HepG2 (cell line): ENCODE data around the gene CERS6. TPM values are rescaled to one million over a fixed set of nuclear protein-coding genes. Genes with fewer than 3 reads are reported as not detected.

Experiments used
- ATAC-seq: fragments of 200-7000 bp; cut with Tn5 transposase; 3 replicates; pipeline ENCODE4 v1.9.1; 2020; ENCODE audit warnings: mild to moderate bottlenecking, moderate library complexity
- BruUV-seq: library from RNA; stranded (reverse); fragments of 400-500 nt; replicated peaks from 2 replicates; lab custom pipeline; 2021; lab: Mats Ljungman, UMichigan
- CTCF ChIA-PET: fragments of 300-600 bp; formaldehyde crosslinking; extraction: SDS; loops from one replicate; lab custom pipeline; 2021; ENCODE audit warnings: low total read pairs, inconsistent platforms, low intra/inter-chr PET ratio; lab: Yijun Ruan, JAX
- POLR2A ChIA-PET: fragments of 350-600 bp; sonication (Branson Sonifier 250); formaldehyde crosslinking; loops from one replicate; lab custom pipeline; 2020; ENCODE audit warnings: antibody characterized with exemption, inconsistent platforms; lab: Yijun Ruan, JAX
- DNase-seq: peaks from one replicate; pipeline ENCODE4 v3.0.0-alpha.2; 2015; ENCODE audit warnings: low spot score
- FAIRE-seq: peaks from 3 replicates; lab custom pipeline; 2011; peaks lifted over from hg19 to GRCh38; lab: Jason Lieb, UNC
- H2AFZ ChIP-seq: one replicate; pipeline ENCODE4 v1.6.1; 2011; ENCODE audit warnings: low read length, inconsistent platforms
- H3K27ac ChIP-seq: fragments of 300-600 bp; 3 replicates; pipeline ENCODE4 v1.8.0; 2011; ENCODE audit warnings: mixed run types, mild to moderate bottlenecking, mixed read lengths, low read length, inconsistent platforms; ENCODE audit not compliant: insufficient read depth; ENCODE audit errors: extremely low read length
- H3K27me3 ChIP-seq, 2 experiments: fragments of 200-600 bp in 1 of 2; 2 replicates in 1 of 2; 3 replicates in 1 of 2; pipeline versions ENCODE4 v1.6.0 to v1.8.0; 2011; ENCODE audit warnings: low read length in 2 of 2, mild to moderate bottlenecking in 2 of 2, moderate library complexity in 2 of 2, inconsistent platforms in 1 of 2; ENCODE audit not compliant: insufficient read depth in 2 of 2, control insufficient read depth in 1 of 2
- H3K36me3 ChIP-seq, 2 experiments: fragments of 200-600 bp in 1 of 2; replicated peaks in 1 of 2; 2 replicates in 1 of 2; 3 replicates in 1 of 2; pipeline versions ENCODE4 v1.5.1 to v1.8.0; 2011; ENCODE audit warnings: low read length in 2 of 2, inconsistent platforms in 1 of 2; ENCODE audit not compliant: insufficient read depth in 2 of 2, control insufficient read depth in 1 of 2
- H3K4me1 ChIP-seq: 2 replicates; pipeline ENCODE4 v1.5.1; 2012; ENCODE audit warnings: low read length, inconsistent platforms; ENCODE audit not compliant: insufficient read depth
- H3K4me2 ChIP-seq: 2 replicates; pipeline ENCODE4 v1.6.0; 2011; ENCODE audit warnings: low read depth, low read length, inconsistent platforms
- H3K4me3 ChIP-seq, 3 experiments: fragments of 200-600 bp in 1 of 3; sonication (generic), shearing (Covaris generic) in 1 of 3; replicated peaks in 1 of 3; 2 replicates each; pipeline ENCODE4 v1.5.1; 2011 to 2016; ENCODE audit warnings: low read length in 3 of 3, inconsistent platforms in 2 of 3, low read depth in 2 of 3, mild to moderate bottlenecking in 2 of 3, control low read depth in 1 of 3, mixed read lengths in 1 of 3; ENCODE audit not compliant: insufficient read depth in 1 of 3
- H3K79me2 ChIP-seq: one replicate; pipeline ENCODE4 v1.6.1; 2011; ENCODE audit warnings: low read length, inconsistent platforms; ENCODE audit not compliant: insufficient read depth
- H3K9ac ChIP-seq: 2 replicates; pipeline ENCODE4 v1.6.0; 2011; ENCODE audit warnings: mild to moderate bottlenecking, low read depth, low read length, inconsistent platforms; ENCODE audit not compliant: insufficient read depth
- H3K9me3 ChIP-seq: 2 replicates; pipeline ENCODE4 v1.5.1; 2012; ENCODE audit warnings: mild to moderate bottlenecking, low read length
- H4K20me1 ChIP-seq: 2 replicates; pipeline ENCODE4 v1.6.0; 2011; ENCODE audit warnings: inconsistent platforms, mild to moderate bottlenecking, low read length, moderate library complexity; ENCODE audit not compliant: insufficient read depth
- ATF7 ChIP-seq, 2 experiments: fragments of 450-650 bp in 1 of 2; sonication (generic) in 1 of 2; formaldehyde crosslinking in 1 of 2; IDR thresholded peaks; 2 replicates each; pipeline versions ENCODE4 v1.4.0 to v1.6.1; 2016 to 2020; ENCODE audit warnings: antibody characterized with exemption in 1 of 2, mild to moderate bottlenecking in 1 of 2, missing genetic modification reagents in 1 of 2
- ATF7-NPFF ChIP-seq: sonication (generic); formaldehyde crosslinking; IDR thresholded peaks from 2 replicates; pipeline ENCODE4 v1.8.1; 2023; ENCODE audit warnings: mild to moderate bottlenecking, low read depth, missing genetic modification reagents, moderate library complexity
- HOXA3 ChIP-seq: sonication (generic); formaldehyde crosslinking; IDR thresholded peaks from 2 replicates; pipeline ENCODE4 v1.5.0; 2020; ENCODE audit warnings: missing genetic modification reagents
- KLF15 ChIP-seq: sonication (generic); formaldehyde crosslinking; IDR thresholded peaks from 2 replicates; pipeline ENCODE4 v1.8.1; 2023; ENCODE audit warnings: borderline replicate concordance, mild to moderate bottlenecking, inconsistent platforms, missing genetic modification reagents, mixed read lengths
- KLF9 ChIP-seq: IDR thresholded peaks from 2 replicates; pipeline ENCODE4 v1.6.1; 2016; ENCODE audit warnings: low read depth
- KMT2B ChIP-seq: IDR thresholded peaks from 2 replicates; pipeline ENCODE4 v1.6.1; 2016; ENCODE audit warnings: missing genetic modification reagents, missing compliant biosample characterization
- MBNL3 ChIP-seq: fragments of 250-450 bp; sonication (Bioruptor Pico); conservative IDR thresholded peaks from 2 replicates; pipeline ENCODE4 v1.8.0; 2022; ENCODE audit warnings: mild to moderate bottlenecking, inconsistent platforms
- MYC ChIP-seq: sonication (generic); formaldehyde crosslinking; IDR thresholded peaks from 2 replicates; pipeline ENCODE4 v1.9.0; 2021; ENCODE audit warnings: missing genetic modification reagents, borderline replicate concordance
- RAD21 ChIP-seq: fragments of 450-650 bp; formaldehyde crosslinking; IDR thresholded peaks from 2 replicates; pipeline ENCODE4 v1.5.0; 2020; ENCODE audit warnings: mild to moderate bottlenecking
- RBM22 ChIP-seq: fragments of 200-400 bp; formaldehyde crosslinking; optimal IDR thresholded peaks from 2 replicates; pipeline ENCODE3; 2017; ENCODE audit warnings: mild to moderate bottlenecking, low read length, moderate library complexity
- RXRA ChIP-seq: sonication (generic); formaldehyde crosslinking; IDR thresholded peaks from 2 replicates; pipeline ENCODE4 v1.5.1; 2020; ENCODE audit warnings: missing genetic modification reagents
- SKIL ChIP-seq: sonication (generic); formaldehyde crosslinking; IDR thresholded peaks from 2 replicates; pipeline ENCODE4 v1.8.0; 2022; ENCODE audit warnings: missing genetic modification reagents, mild to moderate bottlenecking, moderate library complexity, borderline replicate concordance
- SMC3 ChIP-seq: IDR thresholded peaks from 2 replicates; pipeline ENCODE4 v1.6.1; 2011; ENCODE audit warnings: low read length, improper control_type of control experiment
- SPEN ChIP-seq: sonication (generic); formaldehyde crosslinking; IDR thresholded peaks from 2 replicates; pipeline ENCODE4 v1.5.1; 2020; ENCODE audit warnings: low read depth, mild to moderate bottlenecking, missing genetic modification reagents
- XRCC5 ChIP-seq: fragments of 200-400 bp; formaldehyde crosslinking; optimal IDR thresholded peaks from 2 replicates; pipeline ENCODE3; 2017; ENCODE audit warnings: mild to moderate bottlenecking, low read length
- YEATS2 ChIP-seq: sonication (generic); formaldehyde crosslinking; IDR thresholded peaks from 2 replicates; pipeline ENCODE4 v1.4.0; 2020; ENCODE audit warnings: missing genetic modification reagents, borderline replicate concordance
- ZNF564 ChIP-seq: sonication (generic); formaldehyde crosslinking; IDR thresholded peaks from 2 replicates; pipeline ENCODE4 v1.8.1; 2023; ENCODE audit warnings: mild to moderate bottlenecking, missing genetic modification reagents
- ZNF589 ChIP-seq: sonication (generic); formaldehyde crosslinking; conservative IDR thresholded peaks from 2 replicates; pipeline ENCODE4 v1.8.0; 2022; ENCODE audit warnings: mild to moderate bottlenecking, moderate library complexity, missing genetic modification reagents
- ZNF724P ChIP-seq: sonication (generic); formaldehyde crosslinking; IDR thresholded peaks from 2 replicates; pipeline ENCODE4 v1.8.0; 2022; ENCODE audit warnings: missing genetic modification reagents, borderline replicate concordance
- WGBS: methylation state at CpG from one replicate; pipeline ENCODE4 v1.1.6; 2017; ENCODE audit warnings: low lambda C conversion rate; 5-methylcytosine and 5-hydroxymethylcytosine counted together
- in situ Hi-C: cut with HindIII; loops from 2 replicates; pipeline ENCODE4 v1.10.0; 2017; ENCODE audit warnings: low pct_unique_long_range_greater_than_20kb; ENCODE audit not compliant: extremely low pct_ligation_motif_present
- intact Hi-C: fragments of 100-400 bp; cut with micrococcal nuclease; formaldehyde crosslinking; loops from one replicate; pipeline ENCODE4 v1.10.0; 2022; ENCODE audit not compliant: unreplicated experiment
- polyA plus RNA-seq, 8 experiments: library from polyadenylated mRNA; depleted of rRNA in 3 of 8; stranded (reverse) in 7 of 8; unstranded in 1 of 8; fragments of >200 nt; fragmentation: Illumina TruSeq in 4 of 8; extraction: Trizol in 4 of 8; gene quantifications; 2 replicates each; pipeline versions ENCODE4 v1.2.1 to v1.2.3, GENCODE V29; 2011 to 2016; ENCODE audit warnings: low read depth in 4 of 8, missing spikeins in 1 of 8, mixed read lengths in 1 of 8; ENCODE audit not compliant: insufficient read depth in 1 of 8
- total RNA-seq, 5 experiments: library from RNA; depleted of rRNA; stranded (reverse); fragments of >200 nt; fragmentation: Illumina TruSeq; extraction: Trizol; gene quantifications; 2 replicates each; pipeline ENCODE4 v1.2.3, GENCODE V29; 2016; ENCODE audit warnings: low read depth in 1 of 5
- TF ChIP-seq, protein P1 (sequence below): sonication (generic); formaldehyde crosslinking; IDR thresholded peaks from 2 replicates; pipeline ENCODE4 v1.4.0; 2020; ENCODE audit warnings: missing genetic modification reagents

The CERS6 gene
- total and polyA plus RNA-seq, 2 of the 13 experiments (the other 11 are each of a cell fraction or from before 2014, with no cell fraction given), result 10.1 to 20.3 TPM

GRCh38 chr2:168773719-168774521 lies 317.8 kb downstream of the CERS6 start:
- Histone ChIP-seq H3K27ac (no peak overlapping the region), H3K4me2 (no peak overlapping the region), H3K4me1 (no peaks in the 10 kb centered on the region), H3K4me3 (no peak overlapping the region), H3K79me2 (no peaks in the 10 kb centered on the region), H3K27me3 (no peaks in the 10 kb centered on the region), H3K9me3 (no peaks in the 10 kb centered on the region), H3K36me3 (peaks cover 1 to 12% of the 10 kb centered on the region in 2 experiments; a peak in 3 of 5 replicates), H3K9ac (no peak overlapping the region), H4K20me1 (no peaks in the 10 kb centered on the region), H2AFZ (no peak overlapping the region)
- 62% methylated on average over 9 of the region's 9 CpGs for WGBS
- FAIRE-seq (peak; percentile 63), DNase-seq (peak; percentile 71), ATAC-seq (peak; percentile 96)
- intact Hi-C loops (loop anchor here (1.0 kb wide), 2 partner anchors 75 to 146 kb away; no protein-coding TSS in a partner anchor), in situ Hi-C loops (no loop called here)
- no TSS peak for BruUV-seq
- CTCF ChIA-PET, result interaction anchor here (1.3 to 2.5 kb wide), 3 partner anchors 76 to 150 kb away, joined by 4 to 50 read pairs (median 4); no protein-coding TSS in a partner anchor
- POLR2A ChIA-PET, result no interaction called here
- TF ChIP-seq ZNF589 (CRISPR knock-in tag) (no peak), SMC3 (peak; percentile 70), KMT2B (CRISPR knock-in tag) (no peak), YEATS2 (CRISPR knock-in tag) (no peak), MBNL3 (no peak), ZNF724P (no peak), RXRA (no peak), ATF7-NPFF (CRISPR knock-in tag) (no peak), HOXA3 (CRISPR knock-in tag) (peak; percentile 28; the same call in 1 of the 2 replicates), ZNF564 (peak; percentile 36; the same call in 1 of the 2 replicates), ATF7 (IDR thresholded peaks at IDR 0.05) (no peak), ATF7 (CRISPR knock-in tag; IDR thresholded peaks at IDR 0.05) (no peak), KLF9 (CRISPR knock-in tag) (no peak), MYC (CRISPR knock-in tag) (peak; percentile 51; the same call in 1 of the 2 replicates), KLF15 (CRISPR knock-in tag) (no peak), XRCC5 (peak; percentile 68), SKIL (CRISPR knock-in tag) (no peak), RBM22 (peak; percentile 46), RAD21 (peak; percentile 76), SPEN (CRISPR knock-in tag) (no peak)
- TF ChIP-seq, protein P1, sequence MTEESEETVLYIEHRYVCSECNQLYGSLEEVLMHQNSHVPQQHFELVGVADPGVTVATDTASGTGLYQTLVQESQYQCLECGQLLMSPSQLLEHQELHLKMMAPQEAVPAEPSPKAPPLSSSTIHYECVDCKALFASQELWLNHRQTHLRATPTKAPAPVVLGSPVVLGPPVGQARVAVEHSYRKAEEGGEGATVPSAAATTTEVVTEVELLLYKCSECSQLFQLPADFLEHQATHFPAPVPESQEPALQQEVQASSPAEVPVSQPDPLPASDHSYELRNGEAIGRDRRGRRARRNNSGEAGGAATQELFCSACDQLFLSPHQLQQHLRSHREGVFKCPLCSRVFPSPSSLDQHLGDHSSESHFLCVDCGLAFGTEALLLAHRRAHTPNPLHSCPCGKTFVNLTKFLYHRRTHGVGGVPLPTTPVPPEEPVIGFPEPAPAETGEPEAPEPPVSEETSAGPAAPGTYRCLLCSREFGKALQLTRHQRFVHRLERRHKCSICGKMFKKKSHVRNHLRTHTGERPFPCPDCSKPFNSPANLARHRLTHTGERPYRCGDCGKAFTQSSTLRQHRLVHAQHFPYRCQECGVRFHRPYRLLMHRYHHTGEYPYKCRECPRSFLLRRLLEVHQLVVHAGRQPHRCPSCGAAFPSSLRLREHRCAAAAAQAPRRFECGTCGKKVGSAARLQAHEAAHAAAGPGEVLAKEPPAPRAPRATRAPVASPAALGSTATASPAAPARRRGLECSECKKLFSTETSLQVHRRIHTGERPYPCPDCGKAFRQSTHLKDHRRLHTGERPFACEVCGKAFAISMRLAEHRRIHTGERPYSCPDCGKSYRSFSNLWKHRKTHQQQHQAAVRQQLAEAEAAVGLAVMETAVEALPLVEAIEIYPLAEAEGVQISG (CRISPR knock-in tag), result 0 out of 2 replicates have a peak, but pooled peaks have one; percentile 38
